Adipose tissue (tissue), 3 donors: ENCODE results near the gene IFNA13. TPM values are rescaled to one million over a fixed set of nuclear protein-coding genes. Genes with fewer than 3 reads are reported as not detected.
"Not testable (repeated sequence)": the region's sequence is repeated elsewhere in the genome, so short reads cannot be mapped to it uniquely, and the experiment has no call there.

Source experiments
- H3K27ac ChIP-seq: one replicate; pipeline ENCODE4 v1.5.1; 2013; ENCODE audit warnings: low read depth, low read length
- WGBS, 3 donors: extraction: QIAGEN DNeasy Blood & Tissue Kit; methylation state at CpG; one replicate each; pipeline ENCODE4 v1.1.7; 2013; 5-methylcytosine and 5-hydroxymethylcytosine counted together
- polyA plus RNA-seq, 3 donors: library from polyadenylated mRNA; stranded (reverse); fragments of 200-250 nt; gene quantifications; one replicate each; pipeline ENCODE4 v1.2.3, GENCODE V29; 2013
- donor health status: healthy with polysubstance abuse.
- donor health status: Bipolar disorder and iron deficiency.
- donor health status: healthy.

IFNA13 gene
- polyA plus RNA-seq, 3 donors, result not detected

GRCh38 chr9:21371467-21371866 is 3.6 kb upstream of the IFNA13 start:
- H3K27ac ChIP-seq, result not testable (repeated sequence)
- 48 to 72% (median 61%) methylated on average over 4 of the region's 4 CpGs for WGBS, 3 donors

GRCh38 chr9:21367169-21367568 is 688 bp downstream of the IFNA13 start:
- WGBS, 3 donors, result 53 to 96% (median 95%) methylated on average over 1 of the region's 2 CpGs
- H3K27ac ChIP-seq, result not testable (repeated sequence)

DNA sequence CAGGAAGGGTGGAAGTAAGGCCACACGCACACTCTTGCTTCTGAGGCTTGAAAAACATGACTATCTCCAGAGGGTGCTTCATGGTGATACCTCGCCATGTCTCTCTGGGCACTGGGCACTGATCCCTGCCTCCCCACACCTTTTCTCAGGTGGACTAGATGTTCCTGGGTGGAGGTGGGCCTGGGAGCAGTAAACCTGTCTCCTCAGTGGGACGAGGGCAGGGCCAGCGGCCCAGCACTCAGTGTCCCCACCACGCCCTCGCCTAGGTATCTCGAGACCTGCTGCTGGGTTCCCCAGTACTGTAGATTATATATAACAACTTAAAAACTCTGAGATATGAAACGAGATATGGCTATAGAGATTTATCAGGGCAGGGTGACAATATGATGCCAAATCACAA is 5.6 kb downstream of the IFNA13 start:
- H3K27ac ChIP-seq, result no peak overlapping the region
- 88 to 96% (median 89%) methylated on average over 8 of the region's 8 CpGs for WGBS, 3 donors

DNA sequence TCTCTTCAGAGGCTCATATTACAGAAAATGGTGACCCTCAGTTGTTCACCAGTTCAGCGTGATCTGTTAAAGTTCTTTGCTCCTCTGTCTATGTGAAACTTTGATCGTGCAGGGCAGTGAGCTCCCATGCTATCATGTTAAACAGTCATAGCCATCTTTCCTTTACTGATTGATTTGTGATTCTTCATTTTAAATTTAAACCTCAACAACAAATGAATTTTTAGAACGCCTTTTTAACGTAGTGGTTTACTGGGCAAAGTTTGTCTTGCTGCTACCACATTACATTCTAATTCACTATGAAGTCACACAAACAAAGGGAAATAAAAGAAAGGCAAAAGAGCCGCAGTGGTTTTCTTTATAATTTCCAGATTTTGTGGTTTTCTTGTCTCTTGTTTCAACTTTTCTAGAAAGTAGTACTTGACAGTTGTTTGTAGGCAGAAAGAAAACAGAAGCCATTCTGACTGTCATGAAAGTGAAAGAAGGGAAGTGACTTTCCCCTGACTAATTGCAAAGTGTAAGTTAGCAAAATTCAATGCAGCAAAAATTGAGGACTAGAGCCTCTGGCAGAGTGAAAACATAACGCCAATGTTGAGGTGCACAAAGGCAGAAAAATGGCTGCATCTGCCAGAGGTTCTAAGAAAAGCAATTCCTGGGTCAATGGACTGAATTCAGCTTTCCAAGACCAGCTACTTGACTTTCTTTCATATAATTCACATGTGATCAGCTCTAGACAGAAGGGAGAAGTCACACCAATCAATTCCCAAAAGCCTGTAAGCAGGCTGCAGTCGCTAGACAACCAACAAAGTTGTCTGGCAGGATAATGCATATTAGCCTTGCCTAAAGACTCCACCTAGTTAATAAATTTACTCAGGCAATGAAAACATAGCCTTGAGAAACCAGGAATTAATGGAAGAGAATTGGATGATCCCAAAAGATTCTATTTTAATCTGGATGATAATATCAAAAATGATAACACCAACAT is 10.1 kb downstream of the IFNA13 start:
- 46 to 57% (median 49%) methylated on average over 7 of the region's 7 CpGs for WGBS, 3 donors
- H3K27ac ChIP-seq, result no peak overlapping the region

- WGBS, 3 donors, result 74 to 93% (median 91%) methylated on average over 1 of the region's 1 CpG
These were observed 17.1 kb downstream of the IFNA13 start, which contains the start of gene IFNA6 for GRCh38 chr9:21350787-21351186. Gene IFNA6, minus strand, starts transcription at chr9:21350887. Its CDS starts 0 bp downstream, at chr9:21350887.

DNA sequence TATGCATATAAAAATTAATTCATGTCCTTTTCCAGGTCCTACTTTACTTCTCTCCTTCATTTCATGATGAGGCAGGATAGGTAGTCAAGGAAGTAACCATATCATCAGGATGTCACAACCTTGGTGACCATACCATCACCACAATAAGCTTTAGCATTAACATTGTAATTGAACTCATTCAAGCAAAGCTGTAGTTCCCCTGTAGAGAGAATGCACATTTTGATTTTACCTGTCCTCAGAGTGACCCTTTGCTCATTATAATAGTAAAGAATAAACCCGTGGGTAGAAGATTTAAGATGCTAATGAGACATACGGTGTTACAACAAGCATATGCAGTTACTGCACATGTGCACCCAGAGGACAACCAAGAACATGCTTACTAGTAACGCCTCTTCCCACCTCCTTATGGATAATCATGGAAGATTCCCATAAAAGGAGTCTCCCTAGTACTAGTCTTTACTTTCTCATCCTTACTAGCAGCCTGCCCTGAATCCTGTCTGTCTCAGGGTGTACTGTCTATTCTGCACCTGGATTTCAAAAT is 19.4 kb downstream of the IFNA13 start:
- no peak overlapping the region for H3K27ac ChIP-seq
- 68 to 71% (median 70%) methylated on average over 3 of the region's 3 CpGs for WGBS, 3 donors

More at GRCh38 chr9:21350787-21351186, 17.1 kb downstream of the IFNA13 start, which contains the start of gene IFNA6:
- H3K27ac ChIP-seq, result no peak within 1 kb of the TSS

- H3K27ac ChIP-seq, result no peak overlapping the region
- WGBS, 3 donors, result 83 to 93% (median 91%) methylated on average over 4 of the region's 4 CpGs
These were observed 27.1 kb downstream of the IFNA13 start for GRCh38 chr9:21340735-21341134.

GRCh38 chr9:21336457-21336856 is 31.4 kb downstream of the IFNA13 start:
- H3K27ac ChIP-seq, result no peak overlapping the region

DNA sequence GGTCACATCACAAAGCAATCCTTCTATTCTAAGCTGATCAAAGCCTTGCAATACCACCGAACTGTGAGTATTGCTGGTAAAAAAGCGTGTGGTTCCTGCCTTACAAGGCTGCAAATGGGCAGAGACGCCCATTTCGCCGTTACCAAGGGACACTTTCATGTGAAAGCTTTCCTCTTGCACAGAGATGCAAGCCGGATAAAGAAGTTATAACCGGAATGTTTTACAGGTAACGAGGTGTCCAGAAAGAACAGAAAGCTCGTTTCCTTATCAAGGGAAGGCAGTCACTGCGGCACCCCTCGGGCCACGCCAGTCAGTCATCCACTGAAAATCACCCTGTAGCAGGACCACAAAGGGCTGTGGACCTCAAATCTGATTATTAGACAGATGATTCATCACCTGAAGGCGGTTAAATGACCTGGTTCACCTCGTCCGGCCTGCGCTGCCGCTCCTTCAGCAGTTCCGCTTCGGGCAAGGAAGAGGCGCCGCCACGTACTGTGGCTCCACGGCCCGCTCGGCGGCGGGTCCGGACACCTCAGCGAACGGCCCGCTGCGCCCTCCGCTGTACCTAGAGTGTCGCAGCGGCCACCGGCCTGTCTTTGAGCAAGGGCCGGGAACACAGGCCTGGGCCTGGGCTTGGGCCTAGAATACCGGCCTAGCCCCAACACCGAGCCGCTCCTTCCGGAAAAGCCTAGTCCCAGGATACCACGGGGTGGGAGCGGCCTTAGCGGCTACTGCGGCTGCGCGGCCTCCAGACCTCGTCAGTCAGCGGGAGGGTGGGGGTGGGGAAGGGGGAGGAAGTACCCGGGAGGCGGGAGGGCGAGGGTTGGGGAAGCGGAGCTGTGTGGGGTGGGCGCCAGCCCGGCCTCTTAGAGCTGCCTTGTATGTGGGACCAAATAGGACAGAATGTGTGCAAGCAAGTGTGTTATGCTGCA is 32.9 kb downstream of the IFNA13 start, which contains the start of gene KLHL9:
Gene KLHL9, minus strand, starts transcription at position 704 of the 932 bp plus-strand sequence. Its CDS starts 545 bp downstream, at position 159.
- H3K27ac ChIP-seq, result peak within 1 kb of the TSS; percentile 90
- WGBS, 3 donors, result 0% methylated on average over 55 of the region's 55 CpGs

GRCh38 chr9:21333226-21333625 is 34.6 kb downstream of the IFNA13 start:
- H3K27ac ChIP-seq, result no peak overlapping the region
- WGBS, 3 donors, result 97 to 100% (median 98%) methylated on average over 2 of the region's 2 CpGs

DNA sequence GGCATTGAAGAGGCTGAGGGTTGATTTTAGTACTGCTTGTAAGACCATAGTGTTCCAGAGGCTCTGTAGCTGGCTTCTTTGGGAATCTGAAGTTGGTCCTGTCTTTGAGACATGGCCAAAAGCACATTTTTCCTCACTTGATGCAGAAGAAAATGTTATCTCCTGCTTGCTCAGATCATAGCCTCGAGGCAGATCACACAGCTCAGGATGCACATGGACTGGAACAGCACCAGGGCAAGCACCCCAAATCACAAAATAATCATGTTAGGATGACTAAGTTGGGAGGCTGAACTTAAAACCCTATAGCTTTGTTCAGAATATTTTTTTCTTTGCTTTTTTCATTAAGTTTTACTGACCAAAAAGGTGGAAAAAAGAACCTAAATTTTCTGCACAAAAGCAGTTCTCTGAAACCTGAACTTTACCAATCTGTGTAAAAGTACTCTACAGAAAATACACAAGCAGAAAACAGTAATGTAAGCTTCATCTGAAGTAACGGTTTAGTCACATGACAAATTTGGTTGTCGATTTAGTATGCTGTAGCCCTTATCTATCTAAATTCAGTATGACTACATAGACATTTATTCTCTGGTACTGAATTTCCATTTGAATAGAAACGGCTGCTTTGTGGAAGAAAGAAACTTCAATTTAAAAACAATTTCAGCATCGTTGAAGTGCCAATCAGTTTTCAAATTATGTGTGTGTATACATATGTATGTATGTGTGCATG is 36.0 kb downstream of the IFNA13 start:
- WGBS, 3 donors, result 45 to 52% (median 46%) methylated on average over 5 of the region's 5 CpGs
- H3K27ac ChIP-seq, result no peak overlapping the region

DNA sequence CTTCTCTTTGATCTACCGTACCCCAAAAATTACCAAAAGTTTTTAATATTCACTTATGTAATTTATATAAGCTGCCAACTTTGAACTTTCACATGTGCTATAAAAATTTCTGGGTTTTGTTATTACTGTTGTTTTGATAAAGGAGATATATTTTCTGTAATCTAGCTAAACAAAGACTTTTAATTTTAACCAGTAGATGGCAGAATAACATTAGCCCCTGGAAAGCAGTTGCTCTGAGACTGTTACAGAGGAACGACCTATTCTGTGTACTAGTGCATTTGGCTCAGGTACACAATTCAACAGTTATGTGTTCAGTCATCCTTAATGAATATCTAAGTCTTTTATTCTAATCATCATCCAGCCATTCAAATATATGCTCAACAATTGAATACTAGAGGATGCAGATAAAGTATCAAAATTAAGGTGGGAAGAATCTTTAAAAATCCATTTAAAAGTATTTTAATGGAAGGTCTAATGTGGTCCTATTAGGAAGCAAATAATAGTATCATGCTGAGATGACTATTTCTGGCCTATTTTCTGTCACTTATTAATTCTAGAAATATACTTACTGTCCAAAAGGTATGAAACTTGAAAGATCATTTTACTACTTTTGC is 41.2 kb downstream of the IFNA13 start:
- 38 to 40% (median 39%) methylated on average over 2 of the region's 2 CpGs for WGBS, 3 donors
- no peak overlapping the region for H3K27ac ChIP-seq

- no peak overlapping the region for H3K27ac ChIP-seq
- WGBS, 3 donors, result 80 to 85% (median 83%) methylated on average over 4 of the region's 4 CpGs
These were observed 43.8 kb downstream of the IFNA13 start for GRCh38 chr9:21324047-21324446.

- WGBS, 3 donors, result 80 to 89% (median 87%) methylated on average over 5 of the region's 5 CpGs
- H3K27ac ChIP-seq, result no peak overlapping the region
These were observed 44.9 kb downstream of the IFNA13 start for GRCh38 chr9:21322911-21323461.

- no peak overlapping the region for H3K27ac ChIP-seq
- 70 to 74% (median 72%) methylated on average over 2 of the region's 2 CpGs for WGBS, 3 donors
These were observed 47.4 kb downstream of the IFNA13 start for GRCh38 chr9:21320465-21320864.

DNA sequence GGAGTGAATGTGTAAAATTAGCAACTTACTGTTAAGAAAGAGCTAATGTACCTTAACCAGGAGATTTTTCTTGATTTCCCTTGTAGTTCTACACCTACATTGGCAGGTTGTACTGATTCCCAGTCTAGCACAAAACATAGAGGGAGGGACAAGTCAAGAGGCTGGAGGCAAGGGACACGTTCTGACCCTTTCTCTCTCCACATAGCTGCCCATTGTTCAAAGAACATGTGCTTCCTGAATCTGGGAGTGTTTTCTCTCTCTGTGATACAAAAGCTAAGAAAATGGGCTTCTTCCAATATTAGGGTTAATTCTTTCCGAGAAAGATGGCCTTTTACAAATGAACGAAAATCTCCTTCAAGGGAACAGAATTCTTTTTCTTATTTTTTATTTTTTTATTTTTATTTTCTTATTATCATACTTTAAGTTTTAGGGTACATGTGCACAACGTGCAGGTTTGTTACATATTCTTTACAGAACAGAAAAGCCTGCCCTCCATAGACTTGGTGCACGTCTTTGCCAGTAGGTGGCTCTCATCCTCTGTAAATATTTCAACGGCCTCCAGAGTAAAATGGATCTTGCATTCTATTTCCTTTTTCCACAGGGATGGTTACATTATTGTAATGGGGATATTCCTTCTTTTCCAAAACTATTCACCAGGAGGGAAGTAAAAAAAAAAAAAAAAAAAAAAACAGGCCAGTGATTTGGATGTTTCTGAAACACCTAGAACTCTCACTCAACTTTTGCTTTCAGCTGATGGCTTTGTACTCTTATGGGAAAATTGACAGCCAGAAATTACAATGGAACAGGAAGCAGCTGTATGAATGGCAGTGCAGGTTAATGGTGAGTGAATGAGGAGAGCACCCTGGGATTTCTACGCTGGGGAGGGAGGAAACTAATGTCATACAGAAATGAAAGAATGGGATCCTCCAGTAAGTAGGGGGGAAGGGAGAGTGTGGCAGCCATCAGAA is 49.6 kb downstream of the IFNA13 start:
- WGBS, 3 donors, result 16 to 18% (median 17%) methylated on average over 7 of the region's 7 CpGs
- no peak overlapping the region for H3K27ac ChIP-seq
